ENCODE measurements around the gene HDAC1. TPM values are rescaled to one million over a fixed set of nuclear protein-coding genes. Genes with fewer than 3 reads are reported as not detected.
"Not testable (repeated sequence)": the region's sequence is repeated elsewhere in the genome, so short reads cannot be mapped to it uniquely, and the experiment has no call there.

The HDAC1 gene
- polyA plus RNA-seq (ENCODE audit: insufficient read length in 4 of 4), result 100 to 1,000 TPM; 162 to 193 (median 179) TPM

DNA sequence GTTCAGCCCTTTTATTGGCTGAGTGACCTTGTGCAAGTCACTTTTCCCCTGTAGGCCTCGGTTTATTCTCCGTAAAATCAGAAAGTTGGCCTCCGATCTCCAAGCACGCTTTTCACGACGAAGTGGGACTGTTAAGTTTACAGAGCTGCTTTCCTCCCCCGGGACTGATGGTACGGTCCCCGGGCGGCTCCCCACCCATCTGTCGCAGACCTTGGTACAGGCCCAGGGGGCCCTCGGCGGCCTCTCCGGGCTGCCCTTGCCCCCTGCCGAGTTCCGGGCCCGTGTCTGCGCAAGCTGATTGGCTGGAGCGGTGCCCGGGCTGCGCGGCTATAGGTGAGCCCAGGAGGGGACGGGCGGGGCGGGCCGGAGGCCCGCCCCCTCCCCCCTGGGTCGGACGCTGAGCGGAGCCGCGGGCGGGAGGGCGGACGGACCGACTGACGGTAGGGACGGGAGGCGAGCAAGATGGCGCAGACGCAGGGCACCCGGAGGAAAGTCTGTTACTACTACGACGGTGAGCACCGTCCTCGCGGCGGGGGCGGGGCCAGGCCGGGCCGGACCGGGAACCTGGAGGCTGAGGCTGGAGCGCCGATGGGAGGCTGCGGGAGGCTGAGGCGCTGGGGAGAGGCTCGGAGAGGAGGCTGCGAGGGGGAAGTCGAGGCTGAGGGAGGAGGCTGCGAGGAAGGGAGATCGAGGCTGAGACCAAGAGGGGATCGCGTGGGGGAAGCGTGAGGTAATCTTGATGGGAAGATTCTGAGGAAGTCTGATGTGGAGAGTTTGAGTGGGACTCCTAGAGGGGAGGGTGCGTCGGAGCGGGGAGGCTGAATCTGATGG, at the start of gene HDAC1:
Gene HDAC1 (plus strand): TSS at position 376 of the 831 bp plus-strand sequence. CDS start 87 bp downstream, at position 463.
- DNase-seq (ENCODE audit: low read depth in 4 of 4, low spot score in 3 of 4), result peak; percentile 85 to 91 (median 88)

DNA sequence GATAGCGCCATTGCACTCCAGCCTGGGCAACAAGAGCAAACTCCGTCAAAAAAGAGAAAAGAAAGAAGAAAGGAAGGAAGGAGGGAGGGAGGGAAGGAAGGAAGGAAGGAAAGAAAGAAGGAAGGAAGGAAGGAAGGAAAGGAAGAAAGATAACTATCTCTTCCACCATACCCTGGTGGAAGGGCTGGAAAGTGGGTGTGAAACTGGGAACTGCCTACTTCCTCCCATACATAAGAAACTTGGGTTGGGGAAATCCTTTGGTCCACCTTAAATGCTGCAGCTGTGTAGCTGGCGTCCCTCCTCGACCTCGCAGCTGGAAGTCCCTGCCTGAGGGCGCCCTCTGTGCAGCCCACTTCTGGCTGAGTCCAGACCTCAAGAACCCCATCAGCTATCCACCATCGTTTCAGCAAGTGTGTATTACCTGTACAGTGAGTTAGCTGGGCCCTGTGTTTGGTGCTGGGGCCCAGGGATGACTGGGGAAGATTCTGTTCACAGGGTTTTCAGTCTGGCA, 49.5 kb upstream of the HDAC1 start:
- no peak for DNase-seq (ENCODE audit: low read depth in 4 of 4, low spot score in 3 of 4)

DNA sequence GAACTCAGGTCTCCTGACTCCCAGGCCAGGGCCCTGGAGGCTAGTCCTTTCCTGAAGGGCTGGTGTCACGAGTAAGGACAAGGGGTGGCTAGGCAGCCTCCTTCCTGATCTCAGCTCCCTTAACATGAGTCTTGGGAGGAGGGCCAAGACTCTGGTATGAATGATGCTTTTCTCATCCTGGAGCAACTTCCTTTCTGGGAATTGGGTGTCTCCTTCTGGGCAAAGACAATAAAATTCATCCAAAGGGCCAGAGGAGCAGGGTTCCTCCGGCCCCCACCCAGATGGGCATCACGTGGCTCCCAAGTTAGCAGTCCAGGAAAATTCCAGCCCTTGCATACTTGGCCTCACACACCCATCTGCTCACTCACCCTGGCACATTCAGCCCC, 45.0 kb upstream of the HDAC1 start, which contains the start of gene FAM167B:
Gene FAM167B (plus strand): TSS at position 335 of the 386 bp plus-strand sequence. CDS start 200 bp downstream, outside the sequence.
- no peak for DNase-seq (ENCODE audit: low read depth in 4 of 4, low spot score in 3 of 4)

DNA sequence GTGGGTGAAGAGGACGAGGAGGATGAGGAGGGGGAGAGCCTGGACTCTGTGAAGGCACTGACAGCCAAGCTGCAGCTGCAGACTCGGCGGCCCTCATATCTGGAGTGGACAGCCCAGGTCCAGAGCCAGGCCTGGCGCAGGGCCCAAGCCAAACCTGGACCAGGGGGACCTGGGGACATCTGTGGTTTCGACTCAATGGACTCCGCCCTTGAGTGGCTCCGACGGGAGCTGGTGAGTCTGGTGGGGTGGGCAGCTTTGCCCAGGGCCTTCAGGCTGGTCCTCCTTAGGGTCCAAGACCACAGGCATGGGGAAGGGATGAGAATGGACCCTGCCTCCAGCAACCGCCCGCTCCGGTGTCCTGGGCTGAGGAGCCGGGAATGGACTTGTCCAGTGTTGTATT, 44.4 kb upstream of the HDAC1 start:
- no peak for DNase-seq (ENCODE audit: low read depth in 4 of 4, low spot score in 3 of 4)

DNA sequence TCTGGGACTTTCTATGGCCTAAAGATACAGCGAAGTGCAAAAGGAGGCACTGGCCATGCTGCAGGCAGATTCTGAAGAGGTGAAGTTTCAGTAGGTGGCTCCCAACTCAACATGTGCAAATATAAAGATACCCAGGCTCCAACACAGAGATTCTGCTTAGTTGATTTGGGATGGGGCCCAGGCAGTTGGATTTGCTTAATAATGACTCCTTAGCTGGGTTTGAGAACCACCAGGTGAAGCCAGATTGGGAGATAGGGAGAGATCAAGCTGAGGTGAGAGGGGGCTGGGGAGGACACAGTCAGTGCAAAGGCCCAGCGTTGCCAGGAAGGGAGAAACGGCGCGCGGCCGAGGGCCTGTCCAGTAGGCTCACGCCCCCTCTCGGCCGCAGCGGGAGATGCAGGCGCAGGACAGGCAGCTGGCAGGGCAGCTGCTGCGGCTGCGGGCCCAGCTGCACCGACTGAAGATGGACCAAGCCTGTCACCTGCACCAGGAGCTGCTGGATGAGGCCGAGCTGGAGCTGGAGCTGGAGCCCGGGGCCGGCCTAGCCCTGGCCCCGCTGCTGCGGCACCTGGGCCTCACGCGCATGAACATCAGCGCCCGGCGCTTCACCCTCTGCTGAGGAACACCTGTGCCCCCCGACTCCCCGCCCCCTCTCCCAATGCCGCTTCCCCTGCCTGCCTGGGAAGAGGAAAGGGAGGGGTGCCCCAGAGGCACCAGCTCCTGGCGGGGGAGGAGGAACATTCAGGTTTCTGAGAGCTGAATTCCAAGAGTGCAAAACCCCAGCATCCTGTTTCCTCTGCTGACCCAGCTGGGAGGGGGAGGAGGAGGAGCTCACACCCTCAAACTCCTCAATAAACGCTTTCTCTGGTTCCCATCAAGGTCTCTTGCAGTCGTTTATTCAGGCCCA, 43.6 kb upstream of the HDAC1 start:
- no peak for DNase-seq (ENCODE audit: low read depth in 4 of 4, low spot score in 3 of 4)

DNA sequence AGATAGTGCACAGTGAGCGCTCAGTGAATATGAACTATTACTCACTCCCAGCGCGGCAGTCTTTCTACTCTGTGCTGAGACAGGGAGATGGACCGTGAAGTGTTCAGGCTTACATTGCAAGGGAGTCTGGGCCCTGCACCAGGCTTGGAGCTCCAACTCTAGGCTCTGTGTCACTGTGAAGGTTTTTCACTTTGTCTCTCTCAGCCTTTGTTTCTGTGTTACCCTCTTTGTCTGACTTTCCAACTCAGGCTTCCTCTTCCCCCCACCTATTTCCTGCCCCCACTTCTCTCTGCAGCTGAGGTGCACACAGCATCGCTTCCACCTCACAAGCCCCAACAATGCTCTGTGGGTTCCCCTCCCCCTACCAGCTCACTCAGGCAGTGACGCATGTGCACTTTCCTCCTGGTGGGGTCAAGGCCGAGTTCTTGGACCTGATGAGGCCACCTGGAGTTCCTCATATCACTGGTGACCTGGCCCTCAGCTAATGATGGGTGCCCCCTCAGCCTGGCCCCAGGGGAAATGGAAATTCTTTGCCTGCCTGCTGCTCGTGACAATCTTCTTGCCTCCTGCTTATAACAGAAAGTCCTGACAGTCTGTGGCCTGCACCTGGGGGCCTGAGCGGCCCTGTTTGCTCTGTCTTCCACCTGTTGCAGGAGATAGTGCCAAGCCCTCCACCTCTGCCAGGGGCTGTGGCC, 41.9 kb upstream of the HDAC1 start:
- DNase-seq (ENCODE audit: low read depth in 4 of 4, low spot score in 3 of 4), result no peak

DNA sequence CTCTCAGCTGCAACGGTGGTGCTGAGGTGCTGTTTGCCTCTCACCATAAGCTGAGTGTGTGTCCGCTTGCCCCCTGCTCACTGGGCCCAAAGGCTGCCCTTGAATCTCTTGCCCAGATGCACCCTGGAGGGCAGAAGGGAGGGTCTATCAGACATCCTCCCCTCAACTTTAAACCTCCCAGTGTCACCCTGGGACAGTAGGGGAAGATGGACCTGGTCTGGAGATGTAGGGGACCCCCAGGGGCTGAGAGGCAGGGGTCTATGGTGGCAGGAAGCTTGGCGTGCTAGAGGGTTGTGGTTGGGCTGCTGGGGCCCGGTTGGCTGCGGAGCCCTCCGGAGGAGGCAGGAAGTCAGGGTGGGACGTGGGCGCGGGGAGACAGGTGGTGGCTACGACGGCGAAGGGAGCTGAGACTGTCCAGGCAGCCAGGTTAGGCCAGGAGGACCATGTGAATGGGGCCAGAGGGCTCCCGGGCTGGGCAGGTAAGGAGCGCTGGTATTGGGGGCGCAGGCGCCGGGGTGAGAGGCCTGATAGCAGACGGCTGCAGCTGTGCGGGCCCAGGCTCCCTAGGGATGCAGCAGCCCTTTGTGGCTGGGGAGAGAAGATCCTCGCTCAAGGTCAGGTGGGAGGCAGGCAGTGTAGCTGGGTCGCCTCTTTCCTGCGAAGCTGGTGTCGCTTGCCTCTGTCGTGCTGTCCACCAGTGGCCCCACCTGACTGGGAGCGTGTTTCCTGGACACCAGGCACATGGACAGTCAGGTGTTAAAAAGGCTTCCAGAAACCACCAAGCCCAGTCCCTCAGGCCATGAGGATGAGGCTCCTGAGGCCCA, 40.8 kb upstream of the HDAC1 start, which contains the start of gene LCK:
Gene LCK (plus strand): TSS at position 373 of the 824 bp plus-strand sequence. CDS start 23,065 bp downstream, outside the sequence.
- DNase-seq (ENCODE audit: low read depth in 4 of 4, low spot score in 3 of 4), result no peak

DNA sequence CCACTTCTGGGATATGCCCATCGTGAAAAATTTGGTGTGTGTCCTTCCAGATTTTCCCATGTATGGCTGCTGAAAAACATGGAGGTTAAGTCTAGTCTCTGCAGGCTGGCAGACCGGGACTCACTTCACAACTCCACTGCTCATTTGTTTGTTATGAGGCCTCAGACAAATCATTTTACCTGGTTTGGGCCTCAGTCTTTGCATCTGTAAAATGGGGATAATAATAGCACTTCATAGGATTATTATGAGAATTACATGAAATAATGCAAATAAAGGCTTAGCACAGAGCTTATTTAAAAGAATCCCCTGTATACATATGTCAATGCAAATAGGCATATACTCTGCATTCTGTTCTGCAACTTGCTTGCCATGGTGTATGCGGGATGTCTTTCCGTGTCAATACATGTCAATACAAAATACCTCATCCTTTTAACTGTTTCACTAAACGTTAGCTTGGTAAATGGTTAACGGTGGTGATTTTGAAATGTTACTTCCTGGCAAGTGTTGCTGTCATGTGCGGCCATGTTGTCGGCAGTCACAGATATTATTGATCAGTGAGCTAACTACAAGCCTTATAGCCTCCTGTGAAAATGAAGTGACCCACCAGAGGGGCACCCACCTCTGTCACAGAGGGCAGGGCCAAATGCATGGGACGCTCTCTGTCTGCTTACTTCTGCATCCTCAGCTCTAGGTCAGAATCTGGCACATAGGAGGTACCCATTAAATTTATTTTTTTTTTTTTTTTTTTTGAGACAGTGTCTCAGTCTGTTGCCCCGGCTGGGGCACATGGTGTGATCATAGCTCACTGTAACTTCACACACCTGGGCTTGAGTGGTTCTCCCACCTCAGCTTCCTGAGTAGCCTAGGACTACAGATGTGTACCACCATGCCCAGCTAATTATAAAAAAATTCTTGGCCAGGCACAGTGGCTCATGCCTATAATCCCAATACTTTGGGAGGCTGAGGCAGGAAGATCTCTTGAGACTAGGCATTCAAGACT, 36.5 kb upstream of the HDAC1 start:
- no peak for DNase-seq (ENCODE audit: low read depth in 4 of 4, low spot score in 3 of 4)

DNA sequence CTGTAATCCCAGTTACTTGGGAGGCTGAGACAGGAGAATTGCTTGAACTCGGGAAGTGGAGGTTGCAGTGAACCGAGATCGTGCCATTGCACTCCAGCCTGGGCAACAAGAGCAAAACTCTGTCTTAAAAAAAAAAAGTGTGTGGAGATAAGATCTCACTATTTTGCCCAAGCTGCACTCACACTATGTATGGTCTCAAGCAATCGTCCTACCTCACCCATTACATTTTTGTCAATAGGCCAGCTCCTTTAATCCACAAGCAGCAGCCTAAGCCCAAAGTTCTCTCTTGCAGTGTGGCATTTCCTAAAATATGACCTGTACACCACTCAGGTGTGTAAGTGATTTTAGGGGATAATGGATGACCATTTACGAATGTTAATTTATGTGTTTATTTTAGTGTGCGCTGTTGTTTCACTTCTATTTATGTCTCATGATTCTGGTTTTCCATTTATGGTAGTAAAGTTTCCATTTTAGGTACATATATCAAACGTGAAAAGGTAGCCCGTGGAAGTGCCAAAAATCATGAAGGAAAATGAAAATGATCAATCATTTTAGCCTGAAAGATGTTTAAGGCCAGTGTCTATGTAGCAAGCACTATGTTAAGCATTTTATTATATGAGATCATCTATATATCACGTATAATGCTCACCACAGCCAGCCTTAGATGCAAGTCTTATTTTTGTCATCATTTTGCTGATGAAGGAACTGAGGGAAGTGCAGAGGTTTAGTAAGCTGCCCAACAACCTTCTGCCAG, 35.2 kb upstream of the HDAC1 start:
- no peak for DNase-seq (ENCODE audit: low read depth in 4 of 4, low spot score in 3 of 4)

DNA sequence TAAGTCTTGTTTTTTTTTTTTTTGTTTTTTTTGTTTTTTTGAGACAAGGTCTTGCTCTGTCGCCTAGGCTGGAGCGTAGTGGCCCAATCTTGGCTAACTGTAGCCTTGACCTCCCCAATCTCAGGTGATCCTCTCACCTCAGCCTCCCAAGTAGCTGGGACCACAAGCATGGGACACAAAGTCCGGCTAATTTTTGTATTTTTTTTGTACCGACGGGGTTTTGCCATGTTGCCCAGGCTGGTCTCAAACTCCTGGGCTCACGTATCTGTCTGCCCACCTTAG, 34.7 kb upstream of the HDAC1 start:
- DNase-seq (ENCODE audit: low read depth in 4 of 4, low spot score in 3 of 4), result no peak

DNA sequence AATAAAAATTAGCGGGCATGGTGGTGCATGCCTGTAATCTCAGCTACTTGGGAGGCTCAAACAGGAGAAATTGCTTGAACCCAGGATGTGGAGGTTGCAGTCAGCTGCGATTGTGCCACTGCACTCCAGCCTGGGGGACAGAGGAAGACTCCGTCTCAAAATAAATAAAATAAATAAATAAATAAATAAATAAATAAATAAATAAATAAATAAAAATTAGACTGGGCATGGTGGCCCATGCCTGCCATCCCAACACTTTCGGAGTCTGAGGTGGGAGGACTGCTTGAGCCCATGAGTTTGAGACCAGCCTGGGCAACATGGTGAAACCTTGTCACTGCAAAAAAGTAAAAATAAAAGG, 28.7 kb upstream of the HDAC1 start:
- not testable (repeated sequence) for DNase-seq (ENCODE audit: low read depth in 4 of 4, low spot score in 3 of 4)

DNA sequence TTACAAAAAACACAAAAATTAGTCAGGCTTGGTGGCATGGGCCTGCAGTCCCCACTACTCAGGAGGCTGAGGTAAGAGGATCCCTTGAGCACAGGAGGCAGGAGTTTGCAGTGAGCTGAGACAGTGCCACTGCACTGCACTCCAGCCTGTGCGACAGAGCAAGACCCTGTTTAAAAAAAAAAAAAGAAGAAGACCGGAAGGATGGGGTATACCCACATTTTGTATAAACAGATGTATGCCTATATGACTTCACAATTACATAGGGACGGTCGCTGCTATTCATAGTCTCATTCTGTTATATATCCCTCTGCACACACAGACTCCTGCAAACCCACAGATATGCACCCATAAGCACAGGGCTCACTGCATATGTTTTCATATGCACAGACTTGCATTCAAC, 28.1 kb upstream of the HDAC1 start:
- no peak for DNase-seq (ENCODE audit: low read depth in 4 of 4, low spot score in 3 of 4)

DNA sequence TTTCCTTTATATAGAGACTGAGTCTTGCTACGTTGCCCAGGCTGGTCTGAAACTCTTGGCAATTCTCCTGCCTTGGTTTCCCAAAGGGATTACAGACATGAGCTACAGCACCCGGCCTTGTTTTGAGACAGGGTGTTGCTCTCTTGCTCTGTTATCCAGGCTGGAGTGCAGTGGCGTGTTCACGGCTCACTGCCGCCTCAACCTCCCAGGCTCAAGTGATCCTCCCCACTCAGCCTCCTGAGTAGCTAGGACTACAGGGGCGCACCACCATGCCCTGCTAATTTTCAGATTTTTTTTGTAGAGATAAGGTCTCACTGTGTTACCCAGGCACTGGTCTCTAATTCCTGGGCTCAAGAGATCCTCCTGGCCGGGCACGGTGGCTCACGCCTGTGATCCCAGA, 26.0 kb upstream of the HDAC1 start:
- DNase-seq (ENCODE audit: low read depth in 4 of 4, low spot score in 3 of 4), result no peak

DNA sequence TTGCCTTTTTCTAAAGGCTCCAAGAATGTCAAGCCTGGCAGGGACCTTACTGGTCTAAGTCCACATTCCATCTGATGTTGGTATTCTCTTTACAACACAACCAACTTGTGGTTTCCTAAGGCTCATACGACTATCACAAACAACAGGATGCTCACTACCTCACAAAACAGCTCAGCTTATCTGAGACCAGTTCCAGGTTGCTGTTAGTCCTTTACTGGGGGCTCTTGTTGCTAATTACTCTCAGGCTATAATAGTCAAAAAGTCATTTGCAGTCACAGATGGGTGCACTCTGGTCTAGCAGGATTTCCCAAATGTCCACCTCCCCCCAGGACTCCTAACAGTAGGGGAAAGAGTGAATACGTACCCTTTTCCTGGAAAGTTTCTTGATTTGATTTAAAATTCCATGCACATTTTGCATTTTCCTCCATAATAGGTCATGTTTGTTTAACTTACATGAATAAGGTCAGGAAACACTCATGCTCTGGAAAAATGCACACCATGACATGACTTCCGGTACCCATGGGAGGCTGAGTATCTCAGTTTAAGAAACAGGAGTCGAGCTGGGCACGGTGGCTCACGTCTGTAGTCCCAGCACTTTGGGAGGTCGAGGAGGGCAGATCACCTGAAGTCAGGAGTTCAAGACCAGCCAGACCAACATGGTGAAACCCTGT, 24.8 kb upstream of the HDAC1 start:
- DNase-seq (ENCODE audit: low read depth in 4 of 4, low spot score in 3 of 4), result no peak

DNA sequence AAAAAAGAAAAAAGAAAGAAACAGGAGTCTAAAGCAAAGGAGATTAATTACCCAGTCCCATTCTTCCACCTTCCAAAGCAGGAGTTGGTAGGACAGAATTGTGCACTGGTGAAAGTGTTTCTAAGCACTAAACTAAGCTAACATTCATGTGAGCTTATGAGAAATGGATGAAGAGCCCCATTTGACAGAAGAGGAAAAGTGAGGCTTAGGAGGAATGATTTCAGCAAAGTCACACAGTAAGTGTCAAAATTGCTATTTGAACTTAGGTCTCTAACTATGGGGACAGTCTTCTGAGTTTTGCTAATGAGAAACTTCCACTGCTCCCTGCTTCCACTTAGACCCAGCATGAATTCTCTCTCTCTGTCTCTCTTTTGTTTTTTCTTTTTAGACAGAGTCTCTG, 22.1 kb upstream of the HDAC1 start:
- no peak for DNase-seq (ENCODE audit: low read depth in 4 of 4, low spot score in 3 of 4)

DNA sequence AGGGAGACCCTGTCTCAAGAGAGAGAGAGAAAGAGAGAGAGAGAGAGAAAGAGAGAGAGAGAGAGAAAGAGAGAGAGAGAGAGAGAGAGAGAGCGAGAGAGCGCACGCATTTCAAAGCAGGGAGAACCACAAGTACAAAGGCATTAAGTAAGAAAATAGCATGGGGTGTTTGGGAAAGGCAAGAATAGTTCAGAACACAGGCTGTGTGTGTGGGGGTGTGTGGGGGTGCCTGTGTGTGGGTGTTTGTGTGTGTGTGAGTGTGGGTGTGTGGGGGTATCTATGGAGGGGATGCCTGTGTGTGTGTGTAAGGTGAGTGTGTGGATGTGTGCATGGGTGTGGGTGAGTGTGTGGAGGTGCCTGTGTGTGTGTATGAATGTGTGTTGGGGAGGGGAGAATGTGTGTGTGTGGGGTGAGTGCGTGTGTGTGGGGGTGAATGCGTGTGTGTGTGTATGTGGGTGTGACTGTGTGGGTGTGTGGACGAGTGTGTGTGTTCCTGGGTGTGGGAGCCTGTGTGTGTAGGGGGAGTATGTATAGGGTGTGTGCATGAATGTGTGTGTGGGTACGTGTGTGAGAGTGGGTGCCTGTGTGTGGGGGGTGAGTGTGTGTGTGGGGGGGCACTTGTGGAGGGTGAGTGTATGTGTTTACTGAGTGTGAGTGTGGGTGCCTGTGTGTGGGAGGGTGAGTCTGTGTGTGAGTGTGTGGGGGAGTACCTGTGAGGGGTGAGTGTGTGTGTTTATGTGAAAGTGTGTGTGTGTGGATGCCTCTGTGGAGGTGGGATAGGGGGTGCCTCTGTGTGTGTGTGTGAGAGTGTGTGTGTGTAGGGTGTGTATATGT, 19.1 kb upstream of the HDAC1 start:
- DNase-seq (ENCODE audit: low read depth in 4 of 4, low spot score in 3 of 4), result no peak

All from right renal pelvis (tissue), 4 donors.